Activated CD4-positive, CD25-positive, alpha-beta regulatory T cell (primary cell): Measurements from ENCODE around the gene CDC20B.
A peak's percentile ranks its signal among the peaks of the same experiment; 100 is the strongest.
"Not testable (repeated sequence)": the region's sequence is repeated elsewhere in the genome, so short reads cannot be mapped to it uniquely, and the experiment has no call there.

Source experiments
- DNase-seq, 4 experiments: peaks; one replicate each; lab custom pipeline; 2025; lab: John Stamatoyannopoulos, UW

CDC20B gene

DNA sequence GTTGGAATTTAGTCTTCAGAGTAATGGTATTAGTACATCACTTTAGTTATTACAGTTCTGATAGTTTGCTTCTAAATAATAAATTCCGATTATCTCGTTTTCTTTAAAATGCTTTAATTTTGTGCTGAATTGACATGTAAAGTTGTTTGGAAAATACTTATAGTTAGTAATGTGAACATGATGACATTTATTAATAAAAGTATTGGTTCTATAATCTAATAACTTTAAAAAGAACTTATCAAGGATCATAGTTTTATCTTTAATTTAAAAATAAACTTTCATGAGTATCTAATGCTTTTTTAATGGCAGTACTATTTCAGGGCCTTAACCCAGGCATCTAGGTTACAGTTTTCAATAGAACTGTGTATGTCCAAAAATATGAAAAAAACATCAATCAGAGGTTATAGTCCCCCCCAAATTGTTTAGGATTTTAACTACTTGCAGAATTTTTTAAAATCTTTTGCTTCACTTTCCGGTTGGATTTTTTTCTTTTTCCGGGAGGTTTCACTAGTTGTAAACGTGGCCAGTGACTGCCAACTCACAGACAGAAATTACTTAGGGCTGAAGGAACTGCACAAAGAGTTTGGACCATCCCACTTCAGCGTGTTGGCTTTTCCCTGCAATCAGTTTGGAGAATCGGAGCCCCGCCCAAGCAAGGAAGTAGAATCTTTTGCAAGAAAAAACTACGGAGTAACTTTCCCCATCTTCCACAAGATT is 12.3 kb downstream of the CDC20B start:
- no peak for DNase-seq

DNA sequence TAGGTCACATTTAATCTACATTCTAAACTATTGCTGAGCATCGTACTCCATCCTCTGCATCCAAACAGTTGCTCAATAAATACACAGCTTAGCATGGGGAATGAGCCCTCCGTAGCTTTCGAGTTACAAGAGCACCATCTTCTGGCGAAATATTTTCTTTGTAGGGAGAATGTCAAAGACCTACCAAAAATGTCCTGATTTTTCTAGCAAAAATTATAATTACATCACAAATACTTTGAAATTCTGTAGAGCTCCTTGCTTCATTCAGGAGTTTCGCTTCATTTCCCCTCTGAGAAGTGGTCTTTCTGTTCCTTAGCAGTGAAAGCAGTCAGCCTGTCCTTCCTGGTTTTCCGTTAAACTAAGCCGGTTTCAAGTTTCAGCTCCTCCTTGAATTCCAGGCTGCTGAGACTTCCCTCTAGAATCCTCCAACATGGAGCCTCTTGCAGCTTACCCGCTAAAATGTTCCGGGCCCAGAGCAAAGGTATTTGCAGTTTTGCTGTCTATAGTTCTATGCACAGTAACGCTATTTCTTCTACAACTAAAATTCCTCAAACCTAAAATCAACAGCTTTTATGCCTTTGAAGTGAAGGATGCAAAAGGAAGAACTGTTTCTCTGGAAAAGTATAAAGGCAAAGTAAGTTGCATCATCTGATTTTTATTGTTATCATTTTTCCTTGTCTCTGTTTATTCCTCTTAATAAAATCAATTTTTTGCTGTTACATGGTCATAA is 13.0 kb downstream of the CDC20B start, which contains the start of gene GPX8:
Gene GPX8, plus strand, starts transcription at position 409 of the 730 bp plus-strand sequence. Its CDS starts 22 bp downstream, at position 431.
- no peak for DNase-seq

DNA sequence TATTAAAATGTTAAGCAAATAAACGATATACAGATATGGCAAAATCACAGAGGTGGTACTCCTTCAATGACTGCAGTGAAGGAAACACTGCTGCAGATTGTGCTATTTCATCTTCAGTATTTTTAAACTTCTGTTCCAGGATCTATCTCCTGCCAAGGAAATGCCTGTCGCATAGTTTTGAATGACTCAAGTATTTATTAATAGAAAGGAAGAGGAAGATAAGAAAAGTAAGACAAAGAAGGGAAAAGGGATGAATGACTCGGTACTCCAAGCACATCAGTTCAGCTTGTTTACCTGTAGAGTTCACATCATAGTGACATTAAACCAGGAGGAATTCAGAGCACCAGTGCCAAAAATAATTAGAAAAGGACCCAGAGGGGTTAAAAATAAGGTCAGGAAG is 18.1 kb downstream of the CDC20B start:
- DNase-seq = no peak

DNA sequence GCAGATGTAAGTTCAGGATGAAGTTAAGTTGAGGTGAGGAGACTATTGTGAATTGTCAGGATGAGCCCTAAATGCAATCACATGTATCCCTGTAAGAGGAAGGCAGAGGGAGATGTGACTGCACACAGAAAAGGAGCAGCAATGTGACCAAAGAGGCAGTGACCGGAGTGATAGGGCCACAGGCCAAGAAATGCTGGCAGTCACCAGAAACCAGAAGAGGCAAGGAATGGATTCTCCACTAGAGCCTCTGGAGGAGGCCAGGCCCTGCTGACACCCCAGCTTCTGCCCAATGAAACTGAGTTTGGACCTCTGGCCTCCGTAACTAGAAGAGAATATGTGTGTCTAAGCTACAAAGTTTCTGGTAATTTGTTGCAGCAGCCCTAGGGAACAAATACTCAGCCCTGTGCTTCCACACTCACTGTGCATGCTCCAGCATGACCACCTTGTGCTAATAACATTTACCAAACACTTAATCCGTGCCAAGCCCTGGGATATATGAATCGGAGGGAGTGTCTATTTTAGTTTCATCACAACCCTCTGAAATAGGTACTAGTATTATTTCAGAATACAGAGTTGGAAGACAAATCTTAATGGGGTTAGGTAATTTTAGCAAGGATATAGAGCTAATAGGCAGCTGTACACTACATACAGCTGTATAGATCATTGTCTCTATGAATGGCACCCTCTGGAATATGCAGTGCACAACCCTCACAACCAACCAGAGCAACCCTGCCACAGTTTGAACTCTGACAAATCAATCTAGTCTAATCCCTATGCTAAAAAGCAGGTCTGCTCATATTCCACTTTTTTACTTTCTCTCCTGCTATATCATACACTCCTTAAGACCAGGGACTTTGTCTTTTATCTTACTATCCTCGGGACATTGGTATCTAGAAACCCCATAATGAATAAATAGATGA is 20.8 kb downstream of the CDC20B start:
- DNase-seq = no peak

DNA sequence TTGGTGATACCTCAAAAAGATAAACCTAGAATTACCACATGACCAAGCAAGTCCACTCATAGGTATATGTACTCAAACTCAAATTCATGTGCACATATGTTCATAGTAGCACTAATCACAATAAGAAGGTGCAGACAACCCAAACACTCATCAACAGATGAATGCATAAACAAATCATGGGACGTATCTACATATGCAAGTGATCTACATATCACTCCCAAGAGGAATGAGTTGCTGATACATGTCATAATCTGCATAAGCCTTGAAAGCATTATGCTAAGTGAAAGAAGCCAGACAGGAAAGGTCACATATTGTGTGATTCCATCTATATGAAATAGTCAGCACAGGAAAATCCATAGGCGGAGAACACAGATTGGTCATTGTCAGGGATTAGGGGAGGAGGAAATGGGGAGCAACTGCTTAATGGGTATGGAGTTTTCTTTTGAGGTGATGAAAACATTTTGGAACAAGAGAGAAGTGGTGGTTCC is 23.6 kb downstream of the CDC20B start:
- no peak for DNase-seq

DNA sequence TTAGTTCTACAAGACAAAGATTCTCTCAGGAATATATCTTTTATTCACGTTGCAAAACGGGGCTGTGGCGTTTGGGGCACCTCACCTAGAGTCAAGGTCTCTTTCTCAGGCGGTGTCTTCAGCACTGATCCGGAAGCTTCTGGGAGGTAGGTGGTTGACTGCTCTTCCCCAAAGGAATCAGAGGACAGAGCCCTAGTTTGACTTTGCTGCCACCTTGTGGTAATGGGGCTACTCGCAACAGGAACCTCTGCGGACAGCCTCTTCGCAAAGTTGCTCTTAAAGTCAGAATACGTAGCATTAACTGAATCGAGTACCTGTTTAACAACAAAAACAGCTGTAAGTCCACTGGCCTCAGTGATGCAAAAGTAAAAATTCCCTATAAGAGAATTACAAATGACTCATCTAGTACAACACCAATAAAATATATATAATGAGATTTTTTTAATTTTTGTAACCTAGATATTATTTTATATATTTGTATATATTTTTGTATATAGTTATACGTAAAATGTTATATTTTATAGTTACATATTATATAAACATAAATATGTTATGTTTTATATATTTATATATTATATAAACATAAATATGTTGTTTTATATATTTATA is 26.3 kb downstream of the CDC20B start:
- peak; percentile 44 to 63 (median 54) for DNase-seq

DNA sequence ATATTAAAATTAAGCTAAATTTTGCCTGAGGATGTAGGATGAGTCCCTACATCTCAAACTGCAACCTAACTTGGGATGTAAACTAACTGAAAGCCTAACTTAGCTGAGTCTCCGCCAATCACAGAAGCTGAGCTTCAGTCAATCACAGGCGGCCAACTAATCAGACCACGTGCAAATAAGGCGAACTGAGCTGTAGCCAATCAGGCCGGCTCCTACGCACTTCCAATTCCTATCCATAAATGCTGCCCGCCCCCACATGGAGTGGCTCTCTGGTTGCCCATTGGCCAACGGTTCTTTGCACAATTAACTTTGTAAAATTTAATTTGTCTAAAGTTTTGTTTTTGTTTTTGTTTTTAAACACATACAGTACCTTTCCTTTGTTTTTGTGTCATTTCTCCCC is 26.9 kb downstream of the CDC20B start:
- DNase-seq = no peak

DNA sequence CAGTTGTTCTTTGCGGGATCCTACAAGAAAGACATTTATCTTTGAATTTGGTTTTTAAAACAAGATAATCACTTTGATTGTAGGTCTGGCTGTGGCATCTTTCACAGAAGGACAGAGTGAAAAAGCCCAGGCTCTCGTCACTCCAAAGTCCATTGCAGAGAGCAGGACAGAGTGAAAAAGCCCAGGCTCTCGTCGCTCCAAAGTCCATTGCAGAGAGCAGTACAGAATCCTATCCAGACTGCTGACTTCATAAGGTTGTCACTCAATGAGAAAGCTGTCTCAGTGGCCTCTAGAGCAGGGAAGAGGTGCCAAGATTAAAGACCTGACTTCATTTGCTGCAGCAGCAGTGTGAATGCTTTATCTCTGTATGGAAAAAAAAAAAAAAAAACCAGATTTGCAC is 29.4 kb downstream of the CDC20B start:
- no peak for DNase-seq

DNA sequence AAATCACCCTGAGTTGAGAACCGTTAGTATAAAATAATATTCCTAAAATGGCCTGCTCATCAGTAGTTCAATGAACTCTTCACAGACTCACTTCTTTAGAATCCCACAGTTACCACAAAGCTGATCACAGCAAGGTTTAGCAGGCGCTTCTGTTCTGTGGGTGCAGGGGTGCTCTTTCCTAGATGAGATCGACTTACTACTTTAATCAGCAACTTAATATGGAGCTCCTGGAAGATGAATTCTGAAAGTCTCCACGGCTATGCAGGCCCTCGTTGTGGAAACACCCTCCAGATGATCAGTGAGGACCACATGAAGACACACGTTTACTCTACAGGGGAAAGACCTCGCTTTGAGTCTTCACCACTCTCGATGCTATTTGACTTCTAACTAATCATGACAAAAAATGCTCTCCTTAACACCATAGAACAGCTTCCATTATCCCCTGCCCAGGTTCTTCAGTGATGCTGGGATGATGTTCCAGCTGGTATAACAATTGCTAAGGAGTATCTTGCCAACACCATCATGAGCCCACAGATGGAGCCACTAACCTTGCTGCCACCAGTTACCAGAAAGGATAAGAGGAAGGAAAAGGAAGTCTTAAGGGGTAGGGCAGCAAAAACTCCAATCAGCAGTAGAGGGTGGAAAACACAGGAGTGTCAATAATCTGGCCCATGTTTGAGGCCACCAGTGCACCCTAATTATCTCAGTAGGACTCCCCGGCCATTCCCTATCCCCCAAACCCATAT is 30.9 kb downstream of the CDC20B start:
- DNase-seq = no peak

DNA sequence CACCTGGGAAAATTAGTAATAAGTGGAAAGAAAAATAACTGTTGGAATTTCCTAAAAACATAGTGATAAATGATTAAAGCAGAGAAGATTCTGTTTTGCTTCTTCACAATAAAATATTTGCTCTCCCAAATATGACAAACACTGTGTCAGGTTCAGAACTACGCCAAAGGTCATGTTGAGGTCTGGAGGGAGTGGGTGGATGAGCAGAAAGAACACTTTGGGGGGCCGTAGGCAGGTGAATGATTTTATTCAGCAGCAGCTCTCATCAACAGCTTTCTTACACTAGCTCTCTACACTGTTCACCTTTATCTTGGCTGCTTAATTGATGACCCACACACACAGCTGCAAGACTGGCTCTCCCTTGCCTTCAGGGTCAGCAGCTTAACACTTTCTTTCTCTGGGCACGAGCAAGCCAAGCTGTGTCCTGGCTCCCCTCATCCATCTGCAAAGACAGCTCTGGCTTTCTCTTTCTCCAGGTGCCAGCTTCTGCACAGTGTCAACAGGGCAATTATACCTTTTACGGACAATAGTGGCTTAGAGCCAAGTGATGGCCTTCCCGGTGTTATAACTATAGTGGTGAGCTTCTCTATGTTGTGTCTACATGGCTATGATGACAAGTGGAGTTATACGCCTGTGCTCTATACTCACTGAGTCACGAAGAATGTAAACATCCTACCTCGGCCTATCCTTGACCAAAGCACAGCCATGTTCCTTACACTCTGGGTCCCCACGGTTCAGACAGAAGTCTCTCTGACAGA is 31.9 kb downstream of the CDC20B start:
- DNase-seq = no peak

DNA sequence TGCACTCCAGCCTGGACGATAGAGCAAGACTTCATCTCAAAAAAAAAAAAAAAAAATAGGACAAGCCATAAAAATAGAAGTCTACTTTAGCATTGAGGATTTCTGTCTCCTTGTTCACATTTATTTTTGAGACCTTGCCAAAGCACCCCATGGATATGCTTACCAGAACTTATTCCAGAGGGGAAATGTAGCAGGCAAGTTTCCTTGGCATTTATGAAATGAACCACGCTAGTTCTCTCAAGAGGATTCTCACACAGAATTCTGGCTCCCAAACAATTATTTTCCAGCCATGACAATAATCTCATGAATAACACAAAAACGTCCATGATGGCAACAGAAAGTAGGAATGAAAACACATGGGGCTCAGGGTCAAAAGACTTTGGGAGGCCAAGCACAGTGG is 36.5 kb downstream of the CDC20B start:
- no peak for DNase-seq

DNA sequence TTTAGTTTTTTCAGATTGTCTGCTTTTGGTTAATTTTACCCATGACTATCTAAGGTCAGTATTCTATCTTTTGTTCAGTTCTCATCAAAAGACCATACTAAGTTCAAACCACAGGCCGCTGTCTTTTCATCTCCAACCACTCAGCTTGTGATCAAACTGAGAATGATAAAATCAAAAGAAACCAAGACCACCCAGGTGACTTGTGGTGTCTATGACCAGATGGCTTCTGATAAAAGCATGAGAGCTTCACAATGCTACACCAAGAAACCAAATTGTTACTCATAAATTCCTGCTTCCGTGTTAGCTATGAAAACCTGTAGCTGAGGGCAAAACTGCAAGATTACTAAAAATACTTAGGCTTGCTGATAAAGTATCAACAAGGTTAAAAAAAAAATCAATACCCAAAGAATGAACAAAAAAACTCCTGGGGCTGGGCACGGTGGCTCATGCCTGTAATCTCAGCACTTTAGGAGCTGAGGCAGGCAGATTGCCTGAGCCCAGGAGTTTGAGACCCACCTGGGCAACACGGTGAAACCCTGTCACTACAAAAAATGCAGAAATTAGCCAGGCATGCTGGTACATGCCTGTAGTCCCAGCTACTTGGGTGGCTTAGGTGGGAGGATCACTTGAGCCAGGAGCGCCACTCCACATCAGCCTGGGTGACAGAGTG is 38.8 kb downstream of the CDC20B start:
- DNase-seq = no peak

DNA sequence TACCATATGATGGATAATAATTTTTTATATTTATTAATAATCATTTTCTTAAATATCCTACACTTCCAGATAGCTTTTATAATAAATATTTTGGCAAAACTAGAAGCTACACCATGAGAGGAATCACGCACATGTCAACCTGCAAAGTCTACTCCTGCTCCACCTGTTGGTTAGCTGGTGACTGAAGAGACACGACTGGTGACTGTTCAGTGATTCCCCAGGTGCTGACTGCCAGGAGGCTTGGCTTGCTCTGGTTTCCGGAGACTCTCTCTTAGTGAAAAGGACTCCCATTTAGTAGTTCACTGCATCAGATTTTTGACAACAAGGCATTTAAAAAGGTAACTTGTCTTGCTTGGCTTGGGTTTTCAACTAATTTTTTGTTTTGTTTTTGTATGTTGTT is 49.6 kb downstream of the CDC20B start:
- DNase-seq = no peak

DNA sequence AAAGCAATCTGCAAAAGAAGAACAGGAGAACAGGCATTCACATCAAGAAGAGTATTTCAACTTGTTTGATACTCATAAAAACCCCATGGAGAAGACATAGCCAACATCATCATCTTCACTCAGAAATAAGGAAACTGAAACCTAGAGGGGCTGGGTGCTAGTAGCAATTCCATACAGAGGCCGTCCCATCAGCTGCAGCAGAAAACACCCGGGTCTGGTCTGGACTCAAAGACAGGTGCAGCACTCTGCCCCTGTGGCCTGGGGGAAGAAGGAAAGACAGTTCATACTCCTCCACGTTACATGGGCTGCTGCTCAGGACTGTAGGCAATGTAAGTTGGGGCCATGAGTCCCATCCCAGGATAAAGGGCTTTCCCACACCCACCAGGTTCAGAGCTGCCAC is 58.9 kb downstream of the CDC20B start:
- no peak for DNase-seq

DNA sequence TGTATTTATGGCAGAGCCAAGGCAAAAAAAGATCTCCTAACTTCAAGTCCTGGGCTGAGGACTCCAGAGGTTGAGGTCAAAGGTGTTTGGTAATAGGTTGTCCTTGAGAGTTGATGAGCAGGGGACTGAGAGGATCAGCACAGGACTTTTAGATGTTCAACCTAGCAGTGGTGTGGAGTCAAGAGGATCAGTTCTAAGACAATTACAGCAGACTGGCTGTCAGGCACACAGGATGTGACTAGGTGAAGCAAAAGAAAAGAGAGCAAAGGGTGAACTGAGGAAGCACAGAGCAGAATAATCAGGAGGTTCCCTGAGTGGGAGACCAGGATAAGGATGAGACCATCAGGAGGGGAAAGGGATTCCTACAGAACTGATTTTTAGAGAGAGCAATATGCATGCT is 59.6 kb downstream of the CDC20B start:
- DNase-seq = no peak

DNA sequence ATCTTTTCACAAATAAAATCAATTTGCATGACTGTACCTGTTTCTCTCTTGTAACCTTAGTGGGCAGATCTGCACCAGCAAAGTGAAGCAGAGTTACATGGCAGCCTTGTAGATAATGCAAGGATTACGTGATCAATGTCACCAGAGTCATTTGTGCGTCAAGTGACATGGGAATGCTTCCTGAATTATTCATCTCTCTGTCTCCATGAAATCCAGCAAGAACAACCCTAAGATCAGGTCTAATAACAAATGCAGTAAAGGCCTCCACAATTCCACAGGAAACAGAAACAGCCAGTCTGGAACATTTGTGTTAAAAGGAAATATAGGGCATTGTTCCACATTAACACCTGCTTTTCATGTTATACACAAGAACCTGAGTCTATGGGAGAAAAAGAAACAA is 62.8 kb downstream of the CDC20B start:
- no peak for DNase-seq

DNA sequence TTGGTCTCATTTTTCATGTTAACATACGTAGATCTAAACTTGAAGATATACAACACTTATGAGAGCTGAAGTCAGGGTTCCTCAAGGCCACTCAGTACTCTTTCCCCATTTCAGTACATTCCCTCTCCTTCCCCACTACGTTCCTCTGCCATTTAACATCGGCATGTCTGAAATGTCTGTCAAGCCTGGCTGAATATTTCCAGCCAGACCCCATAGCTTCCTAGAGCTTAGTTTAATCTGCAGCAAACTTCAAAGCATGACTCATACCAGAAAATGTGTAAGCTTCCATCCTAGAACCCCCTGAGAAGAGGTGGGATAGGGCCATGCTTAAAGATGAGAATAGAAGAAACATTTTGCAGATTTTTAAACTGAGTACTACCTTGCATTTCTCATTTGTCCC is 64.3 kb downstream of the CDC20B start:
- DNase-seq = no peak

DNA sequence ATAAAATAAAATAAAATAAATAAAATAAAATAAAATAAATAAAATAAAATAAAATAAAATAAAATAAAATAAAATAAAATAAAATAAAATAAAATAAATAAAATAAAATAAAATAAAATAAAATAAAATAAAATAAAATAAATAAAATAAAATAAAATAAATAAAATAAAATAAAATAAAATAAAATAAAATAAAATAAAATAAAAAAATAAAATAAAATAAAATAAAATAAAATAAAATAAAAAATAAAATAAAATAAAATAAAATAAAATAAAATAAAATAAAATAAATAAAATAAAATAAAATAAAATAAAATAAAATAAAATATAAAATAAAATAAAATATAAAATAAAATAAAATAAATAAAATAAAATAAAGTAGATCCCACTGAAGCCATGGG is 67.0 kb downstream of the CDC20B start:
- DNase-seq = not testable (repeated sequence)

DNA sequence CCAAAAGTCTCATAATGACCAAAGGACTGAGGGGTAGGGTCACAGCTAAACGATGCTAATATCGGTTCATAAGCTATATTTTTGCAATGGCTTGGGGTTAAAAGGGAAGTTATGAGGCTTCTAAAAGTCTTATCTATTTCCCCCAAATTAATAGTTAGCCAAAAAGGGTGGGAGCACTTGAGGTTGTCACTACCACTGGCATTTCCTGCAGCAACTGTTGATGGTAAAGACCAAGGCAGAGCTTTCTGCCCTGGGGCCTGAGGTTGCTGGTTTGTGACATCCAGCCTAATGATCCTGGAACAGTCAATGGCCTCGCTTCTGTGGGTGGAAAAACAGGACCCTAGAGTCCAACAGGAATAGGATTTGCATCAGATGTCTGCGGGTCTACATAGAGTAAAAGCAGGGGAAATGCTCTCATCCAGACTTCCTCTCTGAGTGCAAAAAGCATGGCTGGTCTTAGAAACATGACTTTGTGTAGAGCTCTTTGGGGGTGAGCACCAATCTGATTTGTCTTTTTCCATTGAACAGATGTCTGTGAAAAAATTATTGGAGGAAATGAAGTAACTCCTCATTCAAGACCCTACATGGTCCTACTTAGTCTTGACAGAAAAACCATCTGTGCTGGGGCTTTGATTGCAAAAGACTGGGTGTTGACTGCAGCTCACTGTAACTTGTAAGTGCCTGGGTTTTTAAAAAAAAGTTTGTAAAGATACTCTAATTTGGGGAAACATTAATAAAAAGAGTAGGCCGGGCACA is 67.9 kb downstream of the CDC20B start:
- no peak for DNase-seq
